ENCODE measurements around the gene RCN1. TPM values are rescaled to one million over a fixed set of nuclear protein-coding genes. Genes with fewer than 3 reads are reported as not detected.

RCN1 gene
- total and polyA plus RNA-seq, 2 donors from 2014 or later = 82.0 to 85.0 TPM

DNA sequence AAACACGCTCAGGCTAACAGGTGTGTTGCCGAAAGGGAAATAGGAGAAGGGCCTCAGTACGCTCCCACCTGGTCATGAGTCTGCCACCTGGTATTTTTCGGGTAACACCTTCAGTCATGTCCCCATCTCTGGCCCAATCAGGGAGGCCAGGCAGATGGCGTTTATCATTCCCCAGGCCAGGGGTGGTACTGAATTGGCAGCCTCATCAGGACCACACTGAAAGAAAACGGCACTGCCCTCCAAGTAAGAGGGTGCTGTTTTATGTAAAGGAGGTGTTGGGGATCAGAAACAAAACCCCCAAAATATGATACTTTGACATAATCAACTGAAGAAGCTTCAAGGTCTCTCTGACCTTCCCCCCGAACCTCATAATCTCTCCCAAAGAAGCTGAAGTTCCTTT, 58.9 kb downstream of the RCN1 start:
- no peaks in the 10 kb centered on the region for H3K4me1 ChIP-seq (ENCODE audit: control insufficient read depth in 2 of 3, insufficient read depth in 2 of 3, low read depth in 1 of 3, low read length in 3 of 3)
- no peak overlapping the region for H3K9ac ChIP-seq (ENCODE audit: low read length in 3 of 3)
- DNase-seq (no peak), FAIRE-seq (no peak)
- TF ChIP-seq, protein P1, sequence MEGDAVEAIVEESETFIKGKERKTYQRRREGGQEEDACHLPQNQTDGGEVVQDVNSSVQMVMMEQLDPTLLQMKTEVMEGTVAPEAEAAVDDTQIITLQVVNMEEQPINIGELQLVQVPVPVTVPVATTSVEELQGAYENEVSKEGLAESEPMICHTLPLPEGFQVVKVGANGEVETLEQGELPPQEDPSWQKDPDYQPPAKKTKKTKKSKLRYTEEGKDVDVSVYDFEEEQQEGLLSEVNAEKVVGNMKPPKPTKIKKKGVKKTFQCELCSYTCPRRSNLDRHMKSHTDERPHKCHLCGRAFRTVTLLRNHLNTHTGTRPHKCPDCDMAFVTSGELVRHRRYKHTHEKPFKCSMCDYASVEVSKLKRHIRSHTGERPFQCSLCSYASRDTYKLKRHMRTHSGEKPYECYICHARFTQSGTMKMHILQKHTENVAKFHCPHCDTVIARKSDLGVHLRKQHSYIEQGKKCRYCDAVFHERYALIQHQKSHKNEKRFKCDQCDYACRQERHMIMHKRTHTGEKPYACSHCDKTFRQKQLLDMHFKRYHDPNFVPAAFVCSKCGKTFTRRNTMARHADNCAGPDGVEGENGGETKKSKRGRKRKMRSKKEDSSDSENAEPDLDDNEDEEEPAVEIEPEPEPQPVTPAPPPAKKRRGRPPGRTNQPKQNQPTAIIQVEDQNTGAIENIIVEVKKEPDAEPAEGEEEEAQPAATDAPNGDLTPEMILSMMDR (IDR thresholded peaks at IDR 0.05; ENCODE audit: borderline replicate concordance, extremely low read depth, insufficient read depth) = no peak
- H3K27me3 ChIP-seq (ENCODE audit: control insufficient read depth, insufficient read depth, low read length) = no peaks in the 10 kb centered on the region
- H3K9me3 ChIP-seq (ENCODE audit: control insufficient read depth in 2 of 3, insufficient read depth in 1 of 3, low read length in 3 of 3) = no peaks in the 10 kb centered on the region
- no peaks in the 10 kb centered on the region for H3K36me3 ChIP-seq (ENCODE audit: control insufficient read depth in 2 of 3, insufficient read depth in 3 of 3, low read length in 3 of 3)
- intact Hi-C loops (cut with DNase I) = no loop called here
- H3K27ac ChIP-seq (ENCODE audit: low read depth in 2 of 2, low read length in 2 of 2) = no peak overlapping the region
- no peak overlapping the region for H3K4me3 ChIP-seq (ENCODE audit: low read length in 3 of 3)

DNA sequence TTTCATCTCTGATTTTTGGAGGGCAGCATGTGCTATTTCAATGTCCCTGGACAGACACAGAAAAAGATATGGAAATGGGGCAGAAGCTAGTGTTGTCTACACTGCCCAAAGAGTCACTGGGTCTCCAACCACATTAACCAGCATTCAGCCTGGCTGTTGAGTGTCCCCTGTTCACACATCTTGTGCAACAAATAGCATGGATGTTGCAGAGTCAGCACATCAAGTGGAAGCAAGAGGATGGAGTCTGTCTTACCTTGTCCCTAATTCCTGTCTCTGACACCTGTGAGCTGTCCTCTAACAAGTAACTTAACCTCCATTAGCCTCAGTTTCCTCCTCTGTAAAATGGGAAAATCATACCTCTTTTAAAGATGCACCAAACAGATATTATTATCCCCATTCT, 60.2 kb downstream of the RCN1 start:
- no peak overlapping the region for H3K27ac ChIP-seq (ENCODE audit: low read depth in 2 of 2, low read length in 2 of 2)
- FAIRE-seq = no peak
- H3K36me3 ChIP-seq (ENCODE audit: control insufficient read depth in 2 of 3, insufficient read depth in 3 of 3, low read length in 3 of 3) = no peaks in the 10 kb centered on the region
- no peak for DNase-seq
- TF ChIP-seq, protein P1 (IDR thresholded peaks at IDR 0.05; ENCODE audit: borderline replicate concordance, extremely low read depth, insufficient read depth) = no peak
- no peaks in the 10 kb centered on the region for H3K4me1 ChIP-seq (ENCODE audit: control insufficient read depth in 2 of 3, insufficient read depth in 2 of 3, low read depth in 1 of 3, low read length in 3 of 3)
- H3K9ac ChIP-seq (ENCODE audit: low read length in 3 of 3) = no peak overlapping the region
- intact Hi-C loops (cut with DNase I) = no loop called here
- no peaks in the 10 kb centered on the region for H3K9me3 ChIP-seq (ENCODE audit: control insufficient read depth in 2 of 3, insufficient read depth in 1 of 3, low read length in 3 of 3)
- no peaks in the 10 kb centered on the region for H3K27me3 ChIP-seq (ENCODE audit: control insufficient read depth, insufficient read depth, low read length)
- no peak overlapping the region for H3K4me3 ChIP-seq (ENCODE audit: low read length in 3 of 3)

DNA sequence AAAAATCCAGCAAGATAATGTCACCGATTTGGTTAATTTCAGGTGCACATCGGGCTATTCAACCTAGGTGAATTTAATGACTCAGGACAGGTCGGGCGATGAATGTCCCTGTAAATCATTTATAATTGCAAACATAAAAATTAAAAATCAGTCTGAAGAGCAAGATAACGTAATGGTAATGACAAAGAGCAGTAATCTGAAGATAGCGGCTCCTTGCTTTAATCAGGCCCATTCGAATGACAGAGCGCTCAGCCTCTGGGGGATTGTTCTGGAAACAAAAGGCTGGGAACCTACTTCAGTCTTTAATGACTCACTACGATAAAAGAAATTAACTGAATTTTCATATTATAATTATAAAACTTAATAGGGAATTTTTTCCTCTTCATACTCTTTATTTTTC, 61.3 kb downstream of the RCN1 start:
- H3K36me3 ChIP-seq (ENCODE audit: control insufficient read depth in 2 of 3, insufficient read depth in 3 of 3, low read length in 3 of 3) = no peaks in the 10 kb centered on the region
- intact Hi-C loops (cut with DNase I) = no loop called here
- H3K9ac ChIP-seq (ENCODE audit: low read length in 3 of 3) = no peak overlapping the region
- H3K27ac ChIP-seq (ENCODE audit: low read depth in 2 of 2, low read length in 2 of 2) = no peak overlapping the region
- no peaks in the 10 kb centered on the region for H3K27me3 ChIP-seq (ENCODE audit: control insufficient read depth, insufficient read depth, low read length)
- FAIRE-seq (no peak), DNase-seq (no peak)
- H3K4me3 ChIP-seq (ENCODE audit: low read length in 3 of 3) = no peak overlapping the region
- H3K9me3 ChIP-seq (ENCODE audit: control insufficient read depth in 2 of 3, insufficient read depth in 1 of 3, low read length in 3 of 3) = no peaks in the 10 kb centered on the region
- TF ChIP-seq, protein P1 (IDR thresholded peaks at IDR 0.05; ENCODE audit: borderline replicate concordance, extremely low read depth, insufficient read depth) = no peak
- H3K4me1 ChIP-seq (ENCODE audit: control insufficient read depth in 2 of 3, insufficient read depth in 2 of 3, low read depth in 1 of 3, low read length in 3 of 3) = no peaks in the 10 kb centered on the region

DNA sequence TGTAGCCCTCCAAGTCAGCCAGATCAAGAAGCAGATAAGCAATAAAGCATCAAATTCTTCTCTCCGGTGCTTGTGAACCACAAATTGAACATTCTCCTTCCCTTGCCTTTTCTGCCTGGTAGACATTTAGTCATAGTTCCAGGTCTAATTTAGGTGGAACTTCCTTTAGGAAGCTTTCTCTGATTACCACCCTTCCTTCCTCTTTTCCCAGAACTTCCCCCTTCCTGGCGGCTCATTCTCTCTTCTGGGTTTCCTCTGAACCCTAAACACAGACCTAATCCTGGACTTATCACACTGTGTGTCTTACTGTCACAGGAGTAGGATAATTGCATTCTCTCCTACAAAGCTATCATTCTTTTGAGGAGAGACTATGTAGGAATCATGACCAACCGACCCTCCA, 61.9 kb downstream of the RCN1 start:
- H3K4me1 ChIP-seq (ENCODE audit: control insufficient read depth in 2 of 3, insufficient read depth in 2 of 3, low read depth in 1 of 3, low read length in 3 of 3) = no peaks in the 10 kb centered on the region
- no peak for FAIRE-seq
- H3K9ac ChIP-seq (ENCODE audit: low read length in 3 of 3) = no peak overlapping the region
- no peaks in the 10 kb centered on the region for H3K9me3 ChIP-seq (ENCODE audit: control insufficient read depth in 2 of 3, insufficient read depth in 1 of 3, low read length in 3 of 3)
- intact Hi-C loops (cut with DNase I) = no loop called here
- no peaks in the 10 kb centered on the region for H3K36me3 ChIP-seq (ENCODE audit: control insufficient read depth in 2 of 3, insufficient read depth in 3 of 3, low read length in 3 of 3)
- TF ChIP-seq, protein P1 (IDR thresholded peaks at IDR 0.05; ENCODE audit: borderline replicate concordance, extremely low read depth, insufficient read depth) = no peak
- no peaks in the 10 kb centered on the region for H3K27me3 ChIP-seq (ENCODE audit: control insufficient read depth, insufficient read depth, low read length)
- DNase-seq = no peak
- H3K27ac ChIP-seq (ENCODE audit: low read depth in 2 of 2, low read length in 2 of 2) = no peak overlapping the region
- no peak overlapping the region for H3K4me3 ChIP-seq (ENCODE audit: low read length in 3 of 3)

Data from kidney (tissue), 14 donors.